Measurements from ENCODE around the gene TMEM61.
"Not testable (repeated sequence)": the region's sequence is repeated elsewhere in the genome, so short reads cannot be mapped to it uniquely, and the experiment has no call there.

The TMEM61 gene

GRCh38 chr1:54951810-54952226 is 28.6 kb upstream of the TMEM61 start:
- H3K9me3 Mint-ChIP-seq, result no peaks in the 10 kb centered on the region
- peaks cover under 1% of the 10 kb centered on the region for H3K27me3 Mint-ChIP-seq
- H3K4me1 Mint-ChIP-seq (ENCODE audit: low read depth), result no peaks in the 10 kb centered on the region
- no peaks in the 10 kb centered on the region for H3K36me3 Mint-ChIP-seq (ENCODE audit: low read depth)
- H3K4me3 Mint-ChIP-seq, result no peak overlapping the region
- no peak overlapping the region for H3K27ac Mint-ChIP-seq

- Mint-ChIP-seq H3K27me3 (peaks cover 2% of the 10 kb centered on the region), H3K9me3 (peaks cover 8% of the 10 kb centered on the region), H3K4me1 (ENCODE audit: low read depth) (no peaks in the 10 kb centered on the region), H3K4me3 (no peak overlapping the region), H3K27ac (no peak overlapping the region), H3K36me3 (ENCODE audit: low read depth) (no peaks in the 10 kb centered on the region)
These were observed 27.3 kb upstream of the TMEM61 start for GRCh38 chr1:54952950-54953718.

- Mint-ChIP-seq H3K9me3 (peaks cover 14% of the 10 kb centered on the region), H3K36me3 (ENCODE audit: low read depth) (no peaks in the 10 kb centered on the region), H3K4me3 (no peak overlapping the region), H3K4me1 (ENCODE audit: low read depth) (no peaks in the 10 kb centered on the region), H3K27me3 (peaks cover 5% of the 10 kb centered on the region), H3K27ac (no peak overlapping the region)
These were observed 26.6 kb upstream of the TMEM61 start for GRCh38 chr1:54953846-54954245.

- Mint-ChIP-seq H3K4me3 (no peak overlapping the region), H3K4me1 (ENCODE audit: low read depth) (no peaks in the 10 kb centered on the region), H3K27ac (no peak overlapping the region), H3K9me3 (peaks cover 17% of the 10 kb centered on the region), H3K36me3 (ENCODE audit: low read depth) (no peaks in the 10 kb centered on the region), H3K27me3 (peaks cover 8% of the 10 kb centered on the region)
These were observed 25.1 kb upstream of the TMEM61 start for GRCh38 chr1:54955359-54955758.

DNA sequence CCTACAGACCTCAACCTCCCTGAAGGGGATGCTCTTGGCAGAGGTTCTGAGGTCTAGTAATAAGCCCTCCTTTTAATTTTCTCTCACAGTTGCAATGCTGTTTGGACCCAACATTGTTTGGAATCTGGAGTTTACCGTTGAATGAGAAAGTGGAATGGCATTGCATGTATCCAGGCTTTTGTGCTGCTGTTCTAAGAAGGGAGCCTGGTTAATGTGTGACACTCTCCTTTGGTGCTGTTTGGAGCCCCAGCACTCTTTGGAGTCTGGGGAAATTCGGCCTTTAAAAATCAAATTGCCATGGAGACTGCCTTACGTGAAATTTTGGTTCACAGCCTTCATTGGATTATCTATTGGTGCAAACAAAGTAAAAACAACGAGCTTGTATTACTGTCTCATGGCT is 23.7 kb upstream of the TMEM61 start:
- H3K36me3 Mint-ChIP-seq (ENCODE audit: low read depth), result no peaks in the 10 kb centered on the region
- no peak overlapping the region for H3K4me3 Mint-ChIP-seq
- no peak overlapping the region for H3K27ac Mint-ChIP-seq
- H3K4me1 Mint-ChIP-seq (ENCODE audit: low read depth), result no peaks in the 10 kb centered on the region
- H3K27me3 Mint-ChIP-seq, result peaks cover 8% of the 10 kb centered on the region
- H3K9me3 Mint-ChIP-seq, result peaks cover 17% of the 10 kb centered on the region

GRCh38 chr1:54959241-54959640 is 21.2 kb upstream of the TMEM61 start:
- no peaks in the 10 kb centered on the region for H3K4me1 Mint-ChIP-seq (ENCODE audit: low read depth)
- peaks cover 17% of the 10 kb centered on the region for H3K9me3 Mint-ChIP-seq
- no peak overlapping the region for H3K4me3 Mint-ChIP-seq
- H3K36me3 Mint-ChIP-seq (ENCODE audit: low read depth), result no peaks in the 10 kb centered on the region
- H3K27me3 Mint-ChIP-seq, result peaks cover 11% of the 10 kb centered on the region
- H3K27ac Mint-ChIP-seq, result no peak overlapping the region

DNA sequence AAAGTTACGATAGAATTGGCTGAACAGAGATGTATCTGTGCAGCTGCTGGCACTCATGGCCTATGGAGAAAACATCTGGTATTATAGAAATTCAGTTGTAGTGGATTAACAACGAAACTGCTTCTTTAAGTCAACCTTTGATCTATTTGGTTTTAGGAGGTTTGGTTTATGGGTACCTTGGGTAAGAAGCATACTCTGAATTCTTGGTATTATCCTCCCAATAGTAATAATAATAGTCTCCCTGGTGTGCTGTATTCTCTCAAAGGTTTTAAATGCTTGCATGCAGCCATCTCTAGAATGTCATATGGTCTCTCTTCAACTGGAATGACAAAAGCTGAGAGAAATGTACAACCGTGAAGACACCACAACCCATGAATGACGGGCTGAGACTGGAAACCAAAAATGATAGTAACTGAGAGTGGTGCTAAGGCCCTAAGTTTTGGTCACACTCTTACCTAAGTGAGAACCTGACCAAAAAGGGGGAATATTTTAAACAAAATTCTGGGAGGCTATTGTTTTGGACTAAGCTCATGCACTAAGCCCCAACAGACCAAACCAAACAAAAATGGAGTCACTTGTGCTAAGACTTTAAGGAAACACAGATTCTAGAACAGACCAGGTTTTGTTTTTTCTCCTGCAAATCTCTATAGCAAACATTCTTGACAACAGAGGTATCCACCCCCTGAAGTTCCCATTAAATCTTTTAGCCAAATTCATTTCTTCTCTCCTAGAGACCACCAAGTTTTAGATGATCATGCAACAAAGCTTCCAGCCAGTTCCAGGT is 17.6 kb upstream of the TMEM61 start:
- Mint-ChIP-seq H3K27ac (no peak overlapping the region), H3K4me1 (ENCODE audit: low read depth) (peaks cover 7% of the 10 kb centered on the region), H3K27me3 (peaks cover 13% of the 10 kb centered on the region), H3K9me3 (peaks cover 12% of the 10 kb centered on the region), H3K4me3 (no peak overlapping the region), H3K36me3 (ENCODE audit: low read depth) (no peaks in the 10 kb centered on the region)

DNA sequence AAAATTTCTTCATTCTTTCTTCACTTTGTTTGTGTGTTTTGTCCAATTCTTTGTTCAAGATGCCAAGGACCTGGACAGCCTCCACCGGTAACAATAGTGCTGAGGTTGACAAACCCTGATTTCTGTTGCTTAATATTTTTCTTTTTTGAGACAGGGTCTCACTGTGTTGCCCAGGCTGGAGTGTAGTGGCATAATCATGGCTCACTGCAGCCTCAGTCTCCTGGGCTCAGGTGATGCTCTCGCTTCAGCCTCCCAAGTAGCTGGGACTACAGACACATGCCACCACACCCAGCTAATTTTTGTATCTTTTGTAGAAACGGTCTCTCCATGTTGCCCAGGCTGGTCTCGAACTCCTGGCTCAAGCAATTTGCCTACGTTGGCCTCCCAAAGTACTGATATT is 16.6 kb upstream of the TMEM61 start:
- peaks cover 11% of the 10 kb centered on the region for H3K27me3 Mint-ChIP-seq
- H3K36me3 Mint-ChIP-seq (ENCODE audit: low read depth); H3K4me3 Mint-ChIP-seq; H3K27ac Mint-ChIP-seq; H3K4me1 Mint-ChIP-seq (ENCODE audit: low read depth); H3K9me3 Mint-ChIP-seq: not testable (repeated sequence)

- no peaks in the 10 kb centered on the region for H3K36me3 Mint-ChIP-seq (ENCODE audit: low read depth)
- peaks cover 15% of the 10 kb centered on the region for H3K27me3 Mint-ChIP-seq
- H3K27ac Mint-ChIP-seq, result no peak overlapping the region
- peaks cover 7% of the 10 kb centered on the region for H3K4me1 Mint-ChIP-seq (ENCODE audit: low read depth)
- no peak overlapping the region for H3K4me3 Mint-ChIP-seq
- no peaks in the 10 kb centered on the region for H3K9me3 Mint-ChIP-seq
These were observed 14.6 kb upstream of the TMEM61 start for GRCh38 chr1:54965624-54966340.

DNA sequence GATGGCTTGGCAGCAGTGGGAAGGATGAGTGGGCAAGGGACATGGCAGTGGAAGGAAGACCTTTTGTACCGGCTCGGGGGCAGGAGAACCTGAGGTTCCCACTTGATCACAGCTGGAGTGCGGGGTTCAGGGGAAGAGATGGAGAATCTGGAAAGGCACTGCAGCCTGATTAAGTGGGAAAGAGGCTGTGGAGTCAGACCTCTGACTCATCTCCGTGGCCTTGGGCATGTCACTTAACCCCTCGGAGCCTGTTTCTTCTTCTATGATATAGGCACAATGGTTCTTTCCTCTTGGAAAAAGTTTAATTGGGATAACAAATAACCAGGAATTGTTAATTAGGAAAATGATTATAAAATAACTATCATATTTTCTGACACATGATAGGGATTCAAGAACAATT is 13.1 kb upstream of the TMEM61 start:
- peaks cover 14% of the 10 kb centered on the region for H3K4me1 Mint-ChIP-seq (ENCODE audit: low read depth)
- H3K4me3 Mint-ChIP-seq, result no peak overlapping the region
- no peaks in the 10 kb centered on the region for H3K36me3 Mint-ChIP-seq (ENCODE audit: low read depth)
- H3K9me3 Mint-ChIP-seq, result no peaks in the 10 kb centered on the region
- H3K27ac Mint-ChIP-seq, result no peak overlapping the region
- peaks cover 19% of the 10 kb centered on the region for H3K27me3 Mint-ChIP-seq

GRCh38 chr1:54968551-54968950 is 11.9 kb upstream of the TMEM61 start:
- Mint-ChIP-seq H3K27me3 (peaks cover 30% of the 10 kb centered on the region), H3K4me1 (ENCODE audit: low read depth) (peaks cover 14% of the 10 kb centered on the region), H3K27ac (no peak overlapping the region), H3K9me3 (no peaks in the 10 kb centered on the region), H3K36me3 (ENCODE audit: low read depth) (no peaks in the 10 kb centered on the region), H3K4me3 (no peak overlapping the region)

GRCh38 chr1:54969879-54970278 is 10.5 kb upstream of the TMEM61 start:
- Mint-ChIP-seq H3K27me3 (peaks cover 35% of the 10 kb centered on the region), H3K4me3 (no peak overlapping the region), H3K9me3 (no peaks in the 10 kb centered on the region), H3K36me3 (ENCODE audit: low read depth) (no peaks in the 10 kb centered on the region), H3K27ac (no peak overlapping the region), H3K4me1 (ENCODE audit: low read depth) (peaks cover 14% of the 10 kb centered on the region)

DNA sequence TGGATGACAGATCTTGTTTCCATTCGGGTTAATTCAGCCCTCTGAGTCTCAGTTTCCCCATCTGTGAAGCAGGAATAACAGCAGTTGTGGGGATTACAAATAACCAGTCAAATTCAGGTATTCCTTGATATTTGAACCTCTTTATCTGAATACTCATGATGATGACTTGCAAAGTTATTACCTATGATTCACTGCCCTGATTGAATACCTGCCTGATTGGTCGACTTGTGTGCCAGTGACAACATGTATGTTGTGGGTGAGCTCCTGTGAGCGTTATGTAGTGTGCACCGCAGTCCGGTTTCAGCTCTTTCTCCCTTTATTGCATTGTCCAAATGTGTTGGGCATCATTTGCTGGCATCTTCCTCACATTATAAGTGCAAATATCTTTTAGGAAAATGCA is 9.5 kb upstream of the TMEM61 start:
- no peaks in the 10 kb centered on the region for H3K36me3 Mint-ChIP-seq (ENCODE audit: low read depth)
- H3K9me3 Mint-ChIP-seq, result no peaks in the 10 kb centered on the region
- peaks cover 13% of the 10 kb centered on the region for H3K4me1 Mint-ChIP-seq (ENCODE audit: low read depth)
- H3K27ac Mint-ChIP-seq, result no peak overlapping the region
- no peak overlapping the region for H3K4me3 Mint-ChIP-seq
- peaks cover 43% of the 10 kb centered on the region for H3K27me3 Mint-ChIP-seq

DNA sequence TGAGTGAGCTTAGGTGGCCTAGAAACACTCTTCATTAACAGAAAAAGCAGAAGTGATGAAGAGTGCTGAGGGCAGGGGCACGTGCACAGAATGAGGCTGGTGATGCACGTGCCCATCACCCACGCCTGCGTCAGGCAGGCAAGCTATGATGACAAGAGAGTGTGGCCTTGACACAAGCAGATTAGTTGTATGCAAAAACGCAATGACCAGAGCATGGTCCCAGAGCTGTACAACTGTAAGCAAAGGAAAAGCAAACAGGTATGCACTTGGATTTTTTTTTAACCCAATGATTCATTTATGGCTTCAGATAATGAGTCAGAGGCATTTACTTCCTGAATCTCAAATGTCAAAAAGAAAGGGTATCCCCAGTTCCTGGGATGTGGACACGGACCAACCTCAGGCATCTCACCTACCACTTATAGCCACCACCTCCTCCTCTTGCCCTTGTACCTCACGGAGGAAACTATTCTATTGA is 9.1 kb upstream of the TMEM61 start:
- no peak overlapping the region for H3K27ac Mint-ChIP-seq
- H3K4me3 Mint-ChIP-seq, result no peak overlapping the region

DNA sequence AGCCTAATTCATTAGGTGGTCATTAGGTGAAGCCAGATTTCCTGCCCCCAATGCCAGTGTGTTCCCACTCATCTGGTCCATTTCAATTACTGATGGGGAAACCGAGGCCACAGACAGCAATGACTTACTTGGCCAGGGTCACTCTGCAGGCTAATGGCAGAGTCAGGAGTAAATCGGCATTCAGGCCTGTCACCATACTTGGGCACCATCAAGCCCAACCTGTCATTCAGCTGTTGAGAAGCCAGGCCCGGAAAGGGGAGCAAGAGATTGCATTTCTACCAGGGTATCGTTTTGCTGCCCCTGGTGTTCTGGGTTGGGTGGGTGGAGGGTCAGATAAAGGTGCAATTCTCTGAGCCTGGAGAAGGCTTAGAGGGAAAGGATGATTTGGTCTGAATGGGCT is 8.0 kb upstream of the TMEM61 start:
- Mint-ChIP-seq H3K36me3 (ENCODE audit: low read depth) (no peaks in the 10 kb centered on the region), H3K4me1 (ENCODE audit: low read depth) (peaks cover 8% of the 10 kb centered on the region), H3K27me3 (peaks cover 38% of the 10 kb centered on the region), H3K4me3 (no peak overlapping the region), H3K27ac (no peak overlapping the region), H3K9me3 (no peaks in the 10 kb centered on the region)

More for the DNA sequence above, 9.1 kb upstream of the TMEM61 start:
- Mint-ChIP-seq H3K27me3 (peaks cover 43% of the 10 kb centered on the region), H3K4me1 (ENCODE audit: low read depth) (peaks cover 9% of the 10 kb centered on the region), H3K9me3 (no peaks in the 10 kb centered on the region), H3K36me3 (ENCODE audit: low read depth) (no peaks in the 10 kb centered on the region)
